ENCODE data around the gene DCAF11.
A peak's percentile ranks its signal among the peaks of the same experiment; 100 is the strongest.

DCAF11 gene

DNA sequence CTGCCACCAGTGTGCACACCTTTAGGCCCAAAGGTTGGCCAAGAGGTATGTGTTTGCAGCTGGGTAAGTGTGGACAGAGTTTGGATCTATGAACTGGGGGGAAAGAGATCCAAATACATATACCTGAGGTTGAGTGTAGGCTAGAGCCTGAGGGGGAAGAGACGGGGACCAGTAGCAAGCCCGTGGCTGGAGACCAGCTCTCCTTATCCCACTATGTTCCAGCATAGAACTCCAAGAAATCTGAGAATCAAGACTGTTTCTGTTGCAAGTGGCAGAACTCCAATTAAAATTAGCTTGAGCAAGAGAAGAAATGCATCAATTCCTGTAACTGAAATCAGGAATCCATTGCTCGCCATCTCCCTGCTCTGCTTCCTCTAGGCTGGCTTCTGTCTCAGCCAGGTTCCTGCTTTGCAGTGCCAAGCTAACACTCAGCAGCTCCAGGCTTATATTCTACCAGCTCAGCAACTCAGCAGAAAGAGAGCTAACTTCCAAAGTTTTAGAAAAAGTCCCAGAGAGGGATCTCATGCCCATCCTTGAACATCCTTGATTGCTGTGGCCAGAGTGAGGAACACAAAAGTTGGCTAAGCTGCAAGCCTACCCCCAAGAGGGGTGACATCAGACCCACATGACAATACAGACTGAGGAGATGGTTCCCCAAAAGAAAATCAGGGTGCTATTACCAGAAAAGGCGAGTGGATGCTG lies 21.9 kb upstream of the DCAF11 start:
- no peaks in the 10 kb centered on the region for H3K9me3 ChIP-seq (ENCODE audit: insufficient read depth, low read depth, low read length)
- no peak overlapping the region for H3K4me3 ChIP-seq (ENCODE audit: low read length)
- no peaks in the 10 kb centered on the region for H3K36me3 ChIP-seq (ENCODE audit: insufficient read depth, low read length)
- H3K4me1 ChIP-seq (ENCODE audit: insufficient read depth, low read length), result peaks cover 14% of the 10 kb centered on the region
- no peak overlapping the region for H3K9ac ChIP-seq (ENCODE audit: low read depth, low read length)
- 95% methylated on average over 3 of the region's 4 CpGs for WGBS
- peaks cover 6% of the 10 kb centered on the region for H3K27me3 ChIP-seq (ENCODE audit: insufficient read depth, low read length)
- no peak overlapping the region for H3K27ac ChIP-seq (ENCODE audit: low read depth, low read length)

DNA sequence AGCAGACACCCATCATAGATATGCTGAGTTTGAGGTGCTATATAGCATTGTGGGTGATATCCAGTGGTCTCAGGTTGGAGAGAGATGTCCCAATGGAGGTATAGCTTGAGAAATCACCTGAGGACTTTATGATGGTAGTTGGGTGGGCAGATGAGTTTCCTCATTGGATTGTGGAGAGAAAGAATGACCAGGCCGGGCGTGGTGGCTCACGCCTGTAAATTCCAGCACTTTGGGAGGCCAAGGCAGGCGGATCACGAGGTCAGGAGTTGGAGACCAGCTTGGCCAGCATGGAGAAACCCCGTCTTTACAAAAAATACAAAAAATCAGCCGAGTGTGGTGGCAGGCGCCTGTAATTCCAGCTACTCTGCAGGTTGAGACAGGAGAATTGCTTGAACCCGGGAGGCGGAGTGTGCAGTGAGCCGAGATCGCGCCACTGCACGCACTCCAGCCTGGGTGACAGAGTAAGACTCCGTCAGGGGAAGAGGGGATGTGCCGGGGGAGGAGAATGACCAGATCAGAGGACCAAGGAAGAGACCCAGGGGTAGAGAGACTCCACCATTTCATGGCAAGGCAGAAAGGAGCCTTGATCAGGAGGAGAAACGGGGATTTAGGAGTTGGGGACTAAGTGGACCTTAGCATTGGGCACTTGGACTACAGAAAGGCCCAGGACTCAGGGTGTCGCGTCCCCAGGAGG lies 21.2 kb upstream of the DCAF11 start:
- Histone ChIP-seq H3K9ac (ENCODE audit: low read depth, low read length) (peak overlapping the region; percentile 52), H3K27ac (ENCODE audit: low read depth, low read length) (peak overlapping the region; percentile 77; the same call in 1 of the 2 replicates), H3K27me3 (ENCODE audit: insufficient read depth, low read length) (peaks cover 6% of the 10 kb centered on the region), H3K9me3 (ENCODE audit: insufficient read depth, low read depth, low read length) (no peaks in the 10 kb centered on the region), H3K4me3 (ENCODE audit: low read length) (peak overlapping the region; percentile 24), H3K36me3 (ENCODE audit: insufficient read depth, low read length) (peaks cover 6% of the 10 kb centered on the region), H3K4me1 (ENCODE audit: insufficient read depth, low read length) (peaks cover 14% of the 10 kb centered on the region)
- 83% methylated on average over 19 of the region's 19 CpGs for WGBS

DNA sequence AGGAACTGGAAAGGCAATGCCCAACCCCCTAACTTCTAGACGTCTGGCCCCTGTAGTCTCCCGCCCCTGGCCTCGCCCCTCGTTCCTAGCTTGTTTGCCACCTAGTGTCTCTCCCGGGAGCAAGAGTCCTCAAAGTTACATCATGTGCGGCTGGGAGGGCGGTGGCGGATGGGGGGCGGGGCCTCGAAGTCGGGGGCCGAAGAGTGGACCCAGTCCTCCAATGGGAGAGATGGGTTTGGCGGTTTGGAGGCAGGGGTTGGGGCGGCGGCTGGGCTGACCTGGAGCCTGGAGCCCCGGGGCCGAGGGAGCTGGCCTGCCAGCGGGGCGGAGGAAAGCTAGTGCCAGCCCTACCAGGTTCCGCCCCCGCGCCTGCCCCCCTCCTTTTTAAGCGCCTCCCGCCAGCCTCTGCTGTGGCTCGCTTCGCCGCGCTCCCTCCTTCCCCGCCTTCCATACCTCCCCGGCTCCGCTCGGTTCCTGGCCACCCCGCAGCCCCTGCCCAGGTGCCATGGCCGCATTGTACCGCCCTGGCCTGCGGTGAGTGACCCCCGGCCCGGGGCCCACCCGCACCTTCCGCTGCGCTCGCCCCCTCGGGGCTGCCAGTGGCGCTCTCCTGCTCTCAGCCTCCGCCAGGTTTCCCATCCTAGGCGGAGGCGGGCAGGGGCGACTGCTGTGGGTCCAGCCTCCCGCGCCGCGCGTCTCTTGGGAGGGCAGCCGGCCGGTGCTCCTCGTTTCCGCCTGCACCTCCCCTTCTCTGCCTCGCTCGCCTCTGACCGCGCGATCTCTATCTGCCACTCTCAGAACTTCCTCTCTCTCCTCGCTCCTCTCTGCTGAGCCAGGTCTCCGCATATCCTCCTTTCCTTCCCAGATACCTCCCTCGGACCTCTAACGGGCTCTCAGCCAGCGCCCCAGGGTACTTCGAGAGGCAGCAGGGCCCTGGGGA lies 20.4 kb upstream of the DCAF11 start, which contains the start of gene PCK2:
Gene PCK2 (plus strand): TSS at position 411 of the 940 bp plus-strand sequence. CDS start 95 bp downstream, at position 506.
- Histone ChIP-seq H3K27me3 (ENCODE audit: insufficient read depth, low read length) (peaks cover 6% of the 10 kb centered on the region), H3K4me3 (ENCODE audit: low read length) (peak within 1 kb of the TSS; percentile 80), H3K9me3 (ENCODE audit: insufficient read depth, low read depth, low read length) (no peaks in the 10 kb centered on the region), H3K36me3 (ENCODE audit: insufficient read depth, low read length) (peaks cover 15% of the 10 kb centered on the region), H3K27ac (ENCODE audit: low read depth, low read length) (peak within 1 kb of the TSS; percentile 84), H3K9ac (ENCODE audit: low read depth, low read length) (peak within 1 kb of the TSS; percentile 89), H3K4me1 (ENCODE audit: insufficient read depth, low read length) (peaks cover 14% of the 10 kb centered on the region)
- WGBS, result under 1% methylated on average over 68 of the region's 68 CpGs

DNA sequence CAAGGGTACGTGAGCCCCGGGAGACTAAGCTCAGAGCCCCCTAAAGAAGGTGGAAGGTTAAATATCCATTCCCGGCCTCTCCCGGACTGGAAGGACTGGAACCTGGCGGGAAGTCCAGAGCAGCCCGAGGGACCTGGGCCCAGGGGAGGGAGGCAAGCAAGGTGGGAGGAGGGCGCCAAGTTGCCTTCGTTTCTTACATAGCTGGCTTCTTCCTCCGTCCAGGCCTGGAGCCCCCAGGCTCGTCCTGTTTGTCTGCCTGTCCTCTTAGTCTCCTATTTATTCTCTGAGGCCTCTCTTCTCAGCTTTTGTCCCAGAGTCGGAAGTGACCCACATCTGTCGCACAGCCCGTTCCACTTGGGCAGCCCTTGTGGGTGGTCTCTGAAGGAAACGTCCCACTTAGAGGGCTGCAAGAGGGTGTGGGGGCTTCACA lies 19.7 kb upstream of the DCAF11 start:
- 12% methylated on average over 14 of the region's 14 CpGs for WGBS
- Histone ChIP-seq H3K36me3 (ENCODE audit: insufficient read depth, low read length) (peaks cover 22% of the 10 kb centered on the region), H3K27me3 (ENCODE audit: insufficient read depth, low read length) (peaks cover 6% of the 10 kb centered on the region), H3K4me3 (ENCODE audit: low read length) (peak overlapping the region; percentile 80), H3K9ac (ENCODE audit: low read depth, low read length) (peak overlapping the region; percentile 89), H3K9me3 (ENCODE audit: insufficient read depth, low read depth, low read length) (no peaks in the 10 kb centered on the region), H3K4me1 (ENCODE audit: insufficient read depth, low read length) (peaks cover 14% of the 10 kb centered on the region), H3K27ac (ENCODE audit: low read depth, low read length) (peak overlapping the region; percentile 84)

DNA sequence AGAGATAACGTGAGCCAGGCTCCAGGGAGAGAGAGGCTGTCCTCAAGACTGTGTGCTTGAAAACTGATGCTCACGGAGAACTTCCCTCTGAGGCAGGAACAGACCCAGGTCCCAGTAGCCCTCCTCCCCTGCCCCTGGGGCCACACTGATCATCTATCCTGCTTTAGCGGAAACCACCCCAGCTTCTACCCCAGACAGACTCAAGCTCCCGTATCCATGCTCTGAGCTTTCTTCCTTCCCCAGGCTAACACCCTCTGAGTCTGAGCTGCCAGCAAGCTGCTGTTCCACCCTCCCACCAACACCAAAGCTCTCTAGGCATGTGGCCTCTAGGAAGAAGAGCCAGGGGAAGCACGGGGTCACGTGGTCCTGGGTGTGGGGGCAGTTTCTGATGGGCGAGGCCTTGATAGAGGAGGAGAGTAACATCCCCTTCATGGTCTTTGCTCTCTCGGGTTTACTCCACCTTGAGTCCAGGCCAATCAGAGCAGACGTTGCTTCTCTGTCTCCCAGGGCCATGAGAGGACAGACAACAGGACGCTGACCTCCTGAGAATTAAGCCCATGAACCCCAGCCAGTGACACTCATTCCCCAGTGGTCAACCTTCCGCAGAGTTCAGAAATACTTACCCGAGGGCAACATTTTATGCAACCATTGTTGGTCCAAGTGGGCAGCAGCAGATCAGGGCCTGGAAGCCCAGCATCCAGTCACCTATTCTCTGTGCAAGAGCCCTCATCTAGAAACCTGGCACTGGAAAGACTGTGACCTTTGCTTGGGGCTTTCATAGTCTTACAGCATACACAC lies 19.1 kb upstream of the DCAF11 start:
- peak overlapping the region; percentile 89 for H3K9ac ChIP-seq (ENCODE audit: low read depth, low read length)
- H3K27me3 ChIP-seq (ENCODE audit: insufficient read depth, low read length), result peaks cover 6% of the 10 kb centered on the region
- H3K4me3 ChIP-seq (ENCODE audit: low read length), result peak overlapping the region; percentile 80
- peaks cover 14% of the 10 kb centered on the region for H3K4me1 ChIP-seq (ENCODE audit: insufficient read depth, low read length)
- 47% methylated on average over 12 of the region's 12 CpGs for WGBS
- H3K27ac ChIP-seq (ENCODE audit: low read depth, low read length), result no peak overlapping the region
- no peaks in the 10 kb centered on the region for H3K9me3 ChIP-seq (ENCODE audit: insufficient read depth, low read depth, low read length)
- H3K36me3 ChIP-seq (ENCODE audit: insufficient read depth, low read length), result peaks cover 28% of the 10 kb centered on the region

DNA sequence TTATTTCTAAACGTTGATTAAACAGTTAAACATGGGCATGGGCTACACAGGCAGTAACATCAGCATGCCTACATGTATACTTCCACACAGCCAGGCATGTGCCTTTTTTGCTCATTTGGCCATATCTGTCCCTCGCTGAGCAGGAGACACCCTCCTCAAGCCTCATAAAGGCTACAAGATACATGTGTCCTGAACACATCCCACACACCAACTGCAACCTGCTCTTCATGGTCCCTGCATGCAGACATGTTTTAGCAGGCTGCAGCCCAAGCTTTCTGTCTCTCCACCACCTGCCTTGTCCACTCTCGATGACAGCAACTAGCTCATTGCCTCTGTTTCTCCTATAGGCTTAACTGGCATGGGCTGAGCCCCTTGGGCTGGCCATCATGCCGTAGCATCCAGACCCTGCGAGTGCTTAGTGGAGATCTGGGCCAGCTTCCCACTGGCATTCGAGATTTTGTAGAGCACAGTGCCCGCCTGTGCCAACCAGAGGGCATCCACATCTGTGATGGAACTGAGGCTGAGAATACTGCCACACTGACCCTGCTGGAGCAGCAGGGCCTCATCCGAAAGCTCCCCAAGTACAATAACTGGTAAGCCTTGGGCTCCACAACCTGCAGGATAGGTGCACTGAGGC lies 17.9 kb upstream of the DCAF11 start:
- no peak overlapping the region for H3K27ac ChIP-seq (ENCODE audit: low read depth, low read length)
- H3K4me1 ChIP-seq (ENCODE audit: insufficient read depth, low read length), result peaks cover 14% of the 10 kb centered on the region
- H3K9ac ChIP-seq (ENCODE audit: low read depth, low read length), result no peak overlapping the region
- H3K9me3 ChIP-seq (ENCODE audit: insufficient read depth, low read depth, low read length), result no peaks in the 10 kb centered on the region
- WGBS, result 93% methylated on average over 8 of the region's 8 CpGs
- H3K36me3 ChIP-seq (ENCODE audit: insufficient read depth, low read length), result peaks cover 35% of the 10 kb centered on the region
- H3K27me3 ChIP-seq (ENCODE audit: insufficient read depth, low read length), result peaks cover 6% of the 10 kb centered on the region
- H3K4me3 ChIP-seq (ENCODE audit: low read length), result no peak overlapping the region

DNA sequence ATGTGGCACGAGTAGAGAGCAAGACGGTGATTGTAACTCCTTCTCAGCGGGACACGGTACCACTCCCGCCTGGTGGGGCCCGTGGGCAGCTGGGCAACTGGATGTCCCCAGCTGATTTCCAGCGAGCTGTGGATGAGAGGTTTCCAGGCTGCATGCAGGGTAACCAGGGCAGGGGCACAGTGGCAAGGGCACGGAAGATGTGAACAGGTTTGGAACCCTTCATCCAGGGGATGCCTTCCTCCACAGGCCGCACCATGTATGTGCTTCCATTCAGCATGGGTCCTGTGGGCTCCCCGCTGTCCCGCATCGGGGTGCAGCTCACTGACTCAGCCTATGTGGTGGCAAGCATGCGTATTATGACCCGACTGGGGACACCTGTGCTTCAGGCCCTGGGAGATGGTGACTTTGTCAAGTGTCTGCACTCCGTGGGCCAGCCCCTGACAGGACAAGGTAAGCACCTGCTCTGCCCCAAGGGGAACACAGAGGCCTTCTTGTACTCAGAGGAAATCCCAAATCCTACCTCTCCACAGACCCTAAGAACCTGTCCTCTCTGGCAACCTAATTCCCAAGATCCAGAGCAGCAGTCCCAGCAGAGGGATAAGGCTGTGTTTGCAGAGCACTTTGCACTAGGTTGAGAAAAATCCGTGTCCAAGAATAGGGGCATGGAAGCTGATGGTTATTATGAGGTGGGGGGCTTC lies 16.2 kb upstream of the DCAF11 start:
- Histone ChIP-seq H3K27ac (ENCODE audit: low read depth, low read length) (no peak overlapping the region), H3K9me3 (ENCODE audit: insufficient read depth, low read depth, low read length) (no peaks in the 10 kb centered on the region), H3K9ac (ENCODE audit: low read depth, low read length) (no peak overlapping the region), H3K4me1 (ENCODE audit: insufficient read depth, low read length) (peaks cover 13% of the 10 kb centered on the region), H3K36me3 (ENCODE audit: insufficient read depth, low read length) (peaks cover 44% of the 10 kb centered on the region), H3K4me3 (ENCODE audit: low read length) (no peak overlapping the region), H3K27me3 (ENCODE audit: insufficient read depth, low read length) (no peaks in the 10 kb centered on the region)
- WGBS, result 95% methylated on average over 16 of the region's 16 CpGs

DNA sequence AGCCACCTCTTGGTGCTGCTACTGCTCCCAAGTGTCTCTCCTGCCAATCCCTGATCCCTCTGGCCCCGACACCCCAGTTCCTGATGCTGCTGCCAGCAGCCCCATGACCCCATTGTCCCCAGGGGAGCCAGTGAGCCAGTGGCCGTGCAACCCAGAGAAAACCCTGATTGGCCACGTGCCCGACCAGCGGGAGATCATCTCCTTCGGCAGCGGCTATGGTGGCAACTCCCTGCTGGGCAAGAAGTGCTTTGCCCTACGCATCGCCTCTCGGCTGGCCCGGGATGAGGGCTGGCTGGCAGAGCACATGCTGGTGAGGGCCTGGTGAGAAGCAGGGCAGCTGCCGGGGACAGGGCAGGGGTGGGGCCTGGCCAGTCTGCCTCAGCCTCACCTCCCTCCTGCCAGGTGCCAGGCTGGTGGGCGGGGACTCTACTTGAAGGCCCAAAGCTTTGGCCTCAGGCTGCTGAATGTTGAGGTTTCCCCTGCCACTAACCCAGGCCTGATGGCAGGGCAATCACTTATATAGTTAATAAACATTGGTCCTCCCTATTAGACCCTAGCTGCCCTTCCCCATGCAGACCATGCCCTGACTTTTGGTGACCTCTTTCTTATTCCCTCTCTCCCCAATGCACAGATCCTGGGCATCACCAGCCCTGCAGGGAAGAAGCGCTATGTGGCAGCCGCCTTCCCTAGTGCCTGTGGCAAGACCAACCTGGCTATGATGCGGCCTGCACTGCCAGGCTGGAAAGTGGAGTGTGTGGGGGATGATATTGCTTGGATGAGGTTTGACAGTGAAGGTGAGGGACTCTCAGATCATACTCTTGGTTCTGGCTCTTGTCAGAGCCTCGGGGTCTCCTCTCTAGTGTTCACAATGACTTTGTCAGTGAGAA lies 15.4 kb upstream of the DCAF11 start:
- H3K36me3 ChIP-seq (ENCODE audit: insufficient read depth, low read length), result peaks cover 51% of the 10 kb centered on the region
- H3K9ac ChIP-seq (ENCODE audit: low read depth, low read length), result no peak overlapping the region
- H3K4me1 ChIP-seq (ENCODE audit: insufficient read depth, low read length), result 0 out of 2 replicates have a peak, but pooled peaks cover 9% of the 10 kb centered on the region
- H3K27ac ChIP-seq (ENCODE audit: low read depth, low read length), result no peak overlapping the region
- H3K27me3 ChIP-seq (ENCODE audit: insufficient read depth, low read length), result no peaks in the 10 kb centered on the region
- 92% methylated on average over 17 of the region's 17 CpGs for WGBS
- no peak overlapping the region for H3K4me3 ChIP-seq (ENCODE audit: low read length)
- no peaks in the 10 kb centered on the region for H3K9me3 ChIP-seq (ENCODE audit: insufficient read depth, low read depth, low read length)

Data from HUES64 (cell line).